SW 1271 (cell line): Measurements from ENCODE around the gene WDR87.
A peak's percentile ranks its signal among the peaks of the same experiment; 100 is the strongest.

ENCODE experiments used
- DNase-seq, 2 experiments: peaks; one replicate each; lab custom pipeline; 2025; lab: John Stamatoyannopoulos, UW

Gene WDR87

GRCh38 chr19:37905946-37906868, at the start of gene WDR87:
WDR87 (minus strand) TSS chr19:37906594; CDS start chr19:37898239, 8,355 bp downstream.
- no peak for DNase-seq

- DNase-seq = no peak
Measured at GRCh38 chr19:37955986-37956385, 49.6 kb upstream of the WDR87 start.

- DNase-seq = no peak
Measured at GRCh38 chr19:37954421-37954874, 48.1 kb upstream of the WDR87 start.

- no peak for DNase-seq
Measured at GRCh38 chr19:37953918-37954303, 47.5 kb upstream of the WDR87 start.

- no peak for DNase-seq
Measured at GRCh38 chr19:37953171-37953917, 47.0 kb upstream of the WDR87 start.

- DNase-seq = no peak
Measured at GRCh38 chr19:37951816-37952210, 45.4 kb upstream of the WDR87 start.

- DNase-seq = no peak
Measured at GRCh38 chr19:37950471-37951175, 44.2 kb upstream of the WDR87 start.

- no peak for DNase-seq
Measured at GRCh38 chr19:37948362-37948761, 42.0 kb upstream of the WDR87 start.

GRCh38 chr19:37947778-37948177, 41.4 kb upstream of the WDR87 start:
- no peak for DNase-seq

- no peak for DNase-seq
Measured at GRCh38 chr19:37946132-37946531, 39.7 kb upstream of the WDR87 start.

GRCh38 chr19:37943480-37943879, 37.1 kb upstream of the WDR87 start:
- no peak for DNase-seq

GRCh38 chr19:37942516-37942902, 36.1 kb upstream of the WDR87 start:
- no peak for DNase-seq

GRCh38 chr19:37941782-37942515, 35.6 kb upstream of the WDR87 start:
- DNase-seq = no peak

GRCh38 chr19:37938353-37938752, 32.0 kb upstream of the WDR87 start:
- DNase-seq = no peak

- DNase-seq = no peak
Measured at GRCh38 chr19:37936886-37937285, 30.5 kb upstream of the WDR87 start.

GRCh38 chr19:37936166-37936565, 29.8 kb upstream of the WDR87 start:
- no peak for DNase-seq

GRCh38 chr19:37935341-37935740, 28.9 kb upstream of the WDR87 start:
- no peak for DNase-seq

GRCh38 chr19:37933937-37934358, 27.6 kb upstream of the WDR87 start:
- DNase-seq = no peak

GRCh38 chr19:37932985-37933936, 26.9 kb upstream of the WDR87 start:
- peak; percentile 29 to 54 for DNase-seq

GRCh38 chr19:37931881-37932655, 25.7 kb upstream of the WDR87 start:
- peak in 1 of 2 experiments; percentile 42 for DNase-seq
